Activated B cell treated with CpG ODN at 0.5 μM for 24 hours (primary cell): ENCODE results near the gene HOXA10. TPM values are rescaled to one million over a fixed set of nuclear protein-coding genes. Genes with fewer than 3 reads are reported as not detected.

ENCODE experiments used
- ATAC-seq: fragments of 200-7000 bp; cut with Tn5 transposase; one replicate; pipeline ENCODE4 v1.10.0; 2021; ENCODE audit warnings: low read depth, mild to moderate bottlenecking, moderate library complexity
- CTCF ChIA-PET: fragments of 350-600 bp; sonication (Branson Sonifier 250); formaldehyde crosslinking; loops from one replicate; lab custom pipeline; 2021; ENCODE audit warnings: antibody characterized with exemption; lab: Charles Lee
- POLR2A ChIA-PET: fragments of 350-600 bp; sonication (Branson Sonifier 250); formaldehyde crosslinking; loops from one replicate; lab custom pipeline; 2021; ENCODE audit warnings: antibody characterized with exemption; lab: Charles Lee
- DNase-seq: peaks from one replicate; pipeline ENCODE4 v3.0.0; 2022
- H3K27ac Mint-ChIP-seq: one replicate; pipeline ENCODE4 v1.8.0; 2020; ENCODE audit warnings: mixed read lengths
- H3K27me3 Mint-ChIP-seq: one replicate; pipeline ENCODE4 v1.8.0; 2021; ENCODE audit warnings: mixed read lengths
- H3K36me3 Mint-ChIP-seq: one replicate; pipeline ENCODE4 v1.8.0; 2021; ENCODE audit warnings: low read depth, mixed read lengths
- H3K4me1 Mint-ChIP-seq: one replicate; pipeline ENCODE4 v1.8.0; 2021; ENCODE audit warnings: mixed read lengths
- H3K4me3 Mint-ChIP-seq: one replicate; pipeline ENCODE4 v1.8.0; 2020; ENCODE audit warnings: mild to moderate bottlenecking, mixed read lengths
- H3K9me3 Mint-ChIP-seq: one replicate; pipeline ENCODE4 v1.8.0; 2020; ENCODE audit warnings: mixed read lengths
- intact Hi-C: fragments of 100-400 bp; cut with micrococcal nuclease; formaldehyde crosslinking; loops from one replicate; pipeline ENCODE4 v1.15.1; 2024
- total RNA-seq: library from RNA; stranded (reverse); gene quantifications from 2 replicates; pipeline ENCODE4 v1.2.3, GENCODE V29; 2022
- TF ChIP-seq, protein P1 (sequence below): fragments of 200-600 bp; IDR thresholded peaks from one replicate; pipeline ENCODE4 v1.8.0; 2022; ENCODE audit warnings: antibody characterized with exemption, mild to moderate bottlenecking

Gene HOXA10
- total RNA-seq, 1 donor from 2014 or later = 0.24 TPM

DNA sequence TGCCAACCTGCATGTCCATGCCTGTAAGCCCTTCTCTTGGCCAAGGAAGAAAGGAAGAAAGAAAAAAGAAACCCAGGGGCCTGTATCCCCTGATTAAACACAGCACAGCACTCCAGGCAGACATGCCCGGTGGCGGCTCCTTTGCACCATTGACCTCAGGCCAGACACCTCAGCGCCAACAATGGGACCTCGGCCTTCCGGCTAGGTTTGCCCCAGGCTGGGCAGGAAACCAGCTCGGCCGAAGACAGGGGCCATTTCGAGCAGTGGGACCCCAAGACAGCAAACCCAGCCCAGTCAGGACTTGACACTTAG is 2.8 kb downstream of the HOXA10 start:
- H3K27me3 Mint-ChIP-seq = peaks cover 58% of the 10 kb centered on the region
- peak; percentile 18 for DNase-seq
- H3K4me1 Mint-ChIP-seq = peaks cover 20% of the 10 kb centered on the region
- peak overlapping the region; percentile 36 for H3K27ac Mint-ChIP-seq
- H3K36me3 Mint-ChIP-seq = no peaks in the 10 kb centered on the region
- POLR2A ChIA-PET = interaction anchor here (1.5 kb wide), 1 partner anchor 19 kb away, joined by 3 read pairs; no protein-coding TSS in a partner anchor
- no peaks in the 10 kb centered on the region for H3K9me3 Mint-ChIP-seq
- no peak for ATAC-seq
- H3K4me3 Mint-ChIP-seq = no peak overlapping the region
- intact Hi-C loops = no loop called here
- TF ChIP-seq, protein P1, sequence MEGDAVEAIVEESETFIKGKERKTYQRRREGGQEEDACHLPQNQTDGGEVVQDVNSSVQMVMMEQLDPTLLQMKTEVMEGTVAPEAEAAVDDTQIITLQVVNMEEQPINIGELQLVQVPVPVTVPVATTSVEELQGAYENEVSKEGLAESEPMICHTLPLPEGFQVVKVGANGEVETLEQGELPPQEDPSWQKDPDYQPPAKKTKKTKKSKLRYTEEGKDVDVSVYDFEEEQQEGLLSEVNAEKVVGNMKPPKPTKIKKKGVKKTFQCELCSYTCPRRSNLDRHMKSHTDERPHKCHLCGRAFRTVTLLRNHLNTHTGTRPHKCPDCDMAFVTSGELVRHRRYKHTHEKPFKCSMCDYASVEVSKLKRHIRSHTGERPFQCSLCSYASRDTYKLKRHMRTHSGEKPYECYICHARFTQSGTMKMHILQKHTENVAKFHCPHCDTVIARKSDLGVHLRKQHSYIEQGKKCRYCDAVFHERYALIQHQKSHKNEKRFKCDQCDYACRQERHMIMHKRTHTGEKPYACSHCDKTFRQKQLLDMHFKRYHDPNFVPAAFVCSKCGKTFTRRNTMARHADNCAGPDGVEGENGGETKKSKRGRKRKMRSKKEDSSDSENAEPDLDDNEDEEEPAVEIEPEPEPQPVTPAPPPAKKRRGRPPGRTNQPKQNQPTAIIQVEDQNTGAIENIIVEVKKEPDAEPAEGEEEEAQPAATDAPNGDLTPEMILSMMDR = no peak
- CTCF ChIA-PET = interaction anchor here (2.0 kb wide), 1 partner anchor 802 kb away, joined by 6 read pairs; no protein-coding TSS in a partner anchor

DNA sequence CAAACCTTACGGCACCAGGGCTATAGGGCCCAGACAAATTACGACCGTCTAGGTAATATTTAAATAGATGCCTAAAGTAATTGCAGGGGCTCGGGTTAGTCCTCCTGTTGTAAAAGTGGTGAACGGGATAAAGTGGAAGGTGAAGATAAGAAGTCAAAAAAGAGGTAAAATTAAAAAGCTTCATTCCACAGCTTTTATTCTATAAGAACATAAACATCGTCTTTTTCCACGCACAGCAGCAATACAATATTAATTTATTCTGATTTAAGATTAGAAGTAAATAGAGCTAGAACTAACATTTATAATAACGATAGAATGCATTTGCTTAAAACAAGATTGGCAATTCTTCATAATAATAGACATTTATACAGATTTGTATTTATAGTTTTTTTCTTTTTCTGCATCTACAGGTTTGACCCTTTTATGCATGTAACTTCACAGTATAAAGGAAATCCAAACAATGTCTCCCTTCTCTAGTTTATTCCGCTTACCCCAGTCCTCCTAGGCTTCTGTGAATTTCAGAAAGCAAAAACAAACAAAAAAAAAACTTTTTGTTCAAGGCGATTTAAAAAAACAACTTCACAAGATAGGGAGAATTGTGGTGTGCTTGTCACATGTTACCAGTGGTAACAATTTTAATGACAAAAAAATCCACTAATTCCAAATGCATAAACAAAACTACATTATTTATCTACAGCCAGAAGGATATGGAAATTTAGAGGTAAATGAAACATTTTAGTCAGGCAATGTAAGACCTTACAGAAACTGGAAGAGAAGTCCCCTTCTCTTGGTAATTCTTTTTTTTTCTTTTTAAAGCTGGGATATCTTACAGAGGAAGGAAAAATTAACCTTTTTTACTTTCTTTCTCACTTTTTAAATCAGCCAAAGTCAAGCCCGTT is 3.4 kb downstream of the HOXA10 start:
- TF ChIP-seq, protein P1 = no peak
- Mint-ChIP-seq H3K27me3 (peaks cover 53% of the 10 kb centered on the region), H3K4me1 (peaks cover 20% of the 10 kb centered on the region), H3K27ac (peak overlapping the region; percentile 24), H3K4me3 (no peak overlapping the region), H3K36me3 (no peaks in the 10 kb centered on the region), H3K9me3 (no peaks in the 10 kb centered on the region)
- DNase-seq = no peak
- intact Hi-C loops = no loop called here
- no peak for ATAC-seq
- CTCF ChIA-PET = interaction anchor here (1.3 to 2.0 kb wide), 2 partner anchors 12 to 801 kb away, joined by 4 to 6 read pairs; no protein-coding TSS in a partner anchor
- POLR2A ChIA-PET = interaction anchor here (1.5 kb wide), 1 partner anchor 20 kb away, joined by 3 read pairs; no protein-coding TSS in a partner anchor

DNA sequence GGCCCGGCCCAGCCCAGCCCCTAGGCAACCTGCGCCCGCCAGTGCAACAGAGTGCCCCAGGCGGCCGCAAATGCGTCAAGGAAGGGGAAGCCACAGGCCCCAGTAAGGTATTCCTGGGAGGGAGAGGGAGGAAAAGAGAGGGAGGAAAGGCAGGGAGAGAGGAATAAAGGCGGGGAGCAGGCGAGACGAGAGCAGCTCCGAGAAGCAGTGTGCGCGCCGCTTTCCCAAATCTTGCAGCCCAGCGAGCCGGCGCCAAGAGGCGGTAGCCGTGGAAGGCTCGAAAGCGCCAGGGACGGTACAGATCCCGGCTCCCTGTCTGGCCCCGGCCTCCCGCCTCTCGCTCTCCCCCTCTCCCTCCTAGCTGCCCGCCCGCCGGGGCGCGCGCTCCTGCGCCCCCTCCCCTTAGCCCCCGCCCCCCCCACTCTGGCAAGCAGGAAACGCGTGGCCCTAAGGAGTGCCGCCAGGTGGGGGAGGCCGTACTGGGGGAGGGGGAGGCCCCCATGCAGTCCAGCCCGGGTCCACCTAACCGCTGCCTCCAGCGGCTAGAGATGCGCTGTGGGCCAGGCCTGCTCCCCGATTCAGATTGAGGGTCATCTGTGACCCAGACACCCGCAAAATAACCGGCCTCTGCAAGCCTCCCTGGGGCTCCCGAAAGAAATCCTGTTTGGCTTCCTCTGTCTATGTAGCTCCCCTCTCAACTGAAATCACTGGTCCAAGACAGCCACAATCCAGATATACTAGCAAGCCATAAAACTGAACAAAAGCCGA is 4.3 kb downstream of the HOXA10 start:
- peaks cover 20% of the 10 kb centered on the region for H3K4me1 Mint-ChIP-seq
- intact Hi-C loops = no loop called here
- ChIA-PET POLR2A (no interaction called here), CTCF (interaction anchor here (1.3 kb wide), 1 partner anchor 11 kb away, joined by 4 read pairs; no protein-coding TSS in a partner anchor)
- H3K36me3 Mint-ChIP-seq = no peaks in the 10 kb centered on the region
- TF ChIP-seq, protein P1 = no peak
- peak overlapping the region; percentile 46 for H3K27ac Mint-ChIP-seq
- no peak overlapping the region for H3K4me3 Mint-ChIP-seq
- H3K27me3 Mint-ChIP-seq = peaks cover 48% of the 10 kb centered on the region
- H3K9me3 Mint-ChIP-seq = no peaks in the 10 kb centered on the region
- ATAC-seq = no peak
- peak; percentile 20 for DNase-seq

DNA sequence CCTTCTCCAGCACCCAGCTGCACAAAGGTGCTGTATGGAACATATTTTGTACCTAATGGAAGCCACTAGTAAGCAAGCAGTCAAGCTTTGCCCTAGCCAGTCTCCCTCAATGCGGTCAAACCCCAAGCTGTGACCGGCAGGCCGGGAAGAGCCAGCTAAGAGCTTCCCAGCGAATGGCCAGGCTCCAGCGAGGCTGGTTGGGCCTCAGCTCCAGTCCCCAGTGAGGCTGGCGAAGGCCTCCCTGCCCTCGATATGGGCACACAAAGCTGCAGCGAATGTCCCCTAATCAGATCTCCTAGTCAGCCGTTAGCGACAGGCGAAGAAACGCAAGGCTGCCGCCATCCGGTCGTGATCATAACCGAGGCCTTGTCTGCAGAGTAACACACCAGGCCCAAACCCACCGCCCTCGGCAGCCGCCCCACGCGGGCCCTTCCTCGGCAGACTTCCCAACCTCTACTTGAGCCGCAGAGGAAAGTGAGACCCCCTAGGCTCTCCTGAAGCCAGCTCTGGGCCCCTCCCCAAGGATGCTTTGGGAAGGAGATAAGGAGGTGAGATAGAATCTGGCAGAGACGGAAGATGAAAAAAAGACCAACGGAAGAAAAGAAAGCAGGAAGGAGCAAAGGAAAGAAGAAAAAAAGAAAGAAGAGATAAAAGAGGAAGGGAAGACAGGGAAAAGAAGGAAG is 5.7 kb downstream of the HOXA10 start:
- no peak for DNase-seq
- POLR2A ChIA-PET = no interaction called here

More for the DNA sequence above, 5.7 kb downstream of the HOXA10 start:
- Mint-ChIP-seq H3K36me3 (no peaks in the 10 kb centered on the region), H3K4me3 (no peak overlapping the region), H3K27me3 (peaks cover 58% of the 10 kb centered on the region), H3K4me1 (peaks cover 20% of the 10 kb centered on the region), H3K27ac (peak overlapping the region; percentile 61), H3K9me3 (no peaks in the 10 kb centered on the region)
- intact Hi-C loops = no loop called here
- CTCF ChIA-PET = interaction anchor here (1.5 to 2.2 kb wide), 2 partner anchors 18 to 43 kb away, joined by 4 to 8 read pairs; no protein-coding TSS in a partner anchor
- no peak for ATAC-seq
- TF ChIP-seq, protein P1 = no peak
